Mesothelial cell of epicardium (in vitro differentiated cells): ENCODE measurements around the gene SYT14. TPM values are rescaled to one million over a fixed set of nuclear protein-coding genes. Genes with fewer than 3 reads are reported as not detected.
"Not testable (repeated sequence)": the region's sequence is repeated elsewhere in the genome, so short reads cannot be mapped to it uniquely, and the experiment has no call there.

Source experiments
- DNase-seq, 2 experiments: peaks; one replicate each; pipeline ENCODE4 v3.0.0; 2021; ENCODE audit warnings: low spot score in 2 of 2; ENCODE audit not compliant: unreplicated experiment in 2 of 2
- H3K27ac Mint-ChIP-seq: 2 replicates; pipeline ENCODE4 v1.8.0; 2021; ENCODE audit warnings: mixed read lengths
- H3K27me3 Mint-ChIP-seq: 2 replicates; pipeline ENCODE4 v1.8.0; 2021; ENCODE audit warnings: low read depth, mixed read lengths
- H3K36me3 Mint-ChIP-seq: 2 replicates; pipeline ENCODE4 v1.8.0; 2021; ENCODE audit warnings: mixed read lengths
- H3K4me1 Mint-ChIP-seq: 2 replicates; pipeline ENCODE4 v1.8.0; 2021; ENCODE audit warnings: mixed read lengths
- H3K4me3 Mint-ChIP-seq: 2 replicates; pipeline ENCODE4 v1.8.0; 2021; ENCODE audit warnings: mild to moderate bottlenecking, moderate library complexity, mixed read lengths
- H3K9me3 Mint-ChIP-seq: 2 replicates; pipeline ENCODE4 v1.8.0; 2021; ENCODE audit warnings: mixed read lengths
- total RNA-seq: library from RNA; stranded (reverse); gene quantifications from 3 replicates; pipeline ENCODE4 v1.2.1, GENCODE V29; 2021
- TF ChIP-seq, protein P1 (sequence below): fragments of 200-600 bp; sonication (generic); IDR thresholded peaks from one replicate; pipeline ENCODE4 v1.5.0; 2021; ENCODE audit warnings: antibody characterized with exemption; ENCODE audit not compliant: unreplicated experiment

SYT14 gene
- total RNA-seq, 1 donor from 2014 or later, result 1.1 TPM

DNA sequence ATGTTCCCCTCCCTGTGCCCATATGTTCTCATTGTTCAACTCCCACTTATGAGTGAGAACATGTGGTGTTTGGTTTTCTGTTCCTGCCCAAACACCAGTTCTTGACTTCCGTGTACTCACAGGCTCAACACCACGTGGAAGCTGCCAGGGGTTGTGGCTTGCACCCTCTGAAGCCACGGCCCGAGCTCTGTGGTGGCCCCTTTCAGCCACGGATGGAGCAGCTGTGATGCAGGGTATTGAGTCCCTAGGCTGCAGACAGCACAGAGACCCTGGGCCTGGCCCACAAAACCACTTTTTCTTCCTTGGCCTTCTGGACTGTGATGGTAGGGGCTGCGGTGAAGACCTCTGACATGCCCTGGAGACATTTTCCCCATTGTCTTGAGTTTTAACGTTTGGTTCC lies 111.6 kb downstream of the SYT14 start:
- H3K4me3 Mint-ChIP-seq, result no peak overlapping the region
- no peaks in the 10 kb centered on the region for H3K4me1 Mint-ChIP-seq
- DNase-seq, result no peak
- peaks cover 13% of the 10 kb centered on the region for H3K9me3 Mint-ChIP-seq
- TF ChIP-seq, protein P1, sequence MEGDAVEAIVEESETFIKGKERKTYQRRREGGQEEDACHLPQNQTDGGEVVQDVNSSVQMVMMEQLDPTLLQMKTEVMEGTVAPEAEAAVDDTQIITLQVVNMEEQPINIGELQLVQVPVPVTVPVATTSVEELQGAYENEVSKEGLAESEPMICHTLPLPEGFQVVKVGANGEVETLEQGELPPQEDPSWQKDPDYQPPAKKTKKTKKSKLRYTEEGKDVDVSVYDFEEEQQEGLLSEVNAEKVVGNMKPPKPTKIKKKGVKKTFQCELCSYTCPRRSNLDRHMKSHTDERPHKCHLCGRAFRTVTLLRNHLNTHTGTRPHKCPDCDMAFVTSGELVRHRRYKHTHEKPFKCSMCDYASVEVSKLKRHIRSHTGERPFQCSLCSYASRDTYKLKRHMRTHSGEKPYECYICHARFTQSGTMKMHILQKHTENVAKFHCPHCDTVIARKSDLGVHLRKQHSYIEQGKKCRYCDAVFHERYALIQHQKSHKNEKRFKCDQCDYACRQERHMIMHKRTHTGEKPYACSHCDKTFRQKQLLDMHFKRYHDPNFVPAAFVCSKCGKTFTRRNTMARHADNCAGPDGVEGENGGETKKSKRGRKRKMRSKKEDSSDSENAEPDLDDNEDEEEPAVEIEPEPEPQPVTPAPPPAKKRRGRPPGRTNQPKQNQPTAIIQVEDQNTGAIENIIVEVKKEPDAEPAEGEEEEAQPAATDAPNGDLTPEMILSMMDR, result no peak
- H3K36me3 Mint-ChIP-seq, result no peaks in the 10 kb centered on the region
- no peaks in the 10 kb centered on the region for H3K27me3 Mint-ChIP-seq
- no peak overlapping the region for H3K27ac Mint-ChIP-seq

DNA sequence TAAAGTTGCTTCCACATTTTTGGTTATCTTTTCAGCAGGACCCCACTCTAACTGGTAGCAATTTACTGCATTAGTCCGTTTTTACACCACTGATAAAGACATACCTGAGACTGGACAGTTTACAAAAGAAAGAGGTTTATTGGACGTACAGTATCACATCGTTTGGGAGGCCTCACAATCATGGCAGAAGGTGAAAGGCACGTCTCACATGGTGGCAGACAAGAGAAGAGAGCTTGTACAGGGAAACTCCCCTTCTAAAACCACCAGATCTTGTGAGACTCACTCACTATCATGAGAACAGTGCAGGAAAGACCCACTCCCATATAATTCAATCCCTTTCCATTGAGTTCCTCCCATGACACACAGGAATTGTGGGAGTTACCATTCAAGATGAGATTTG lies 112.5 kb downstream of the SYT14 start:
- not testable (repeated sequence) for H3K4me1 Mint-ChIP-seq, H3K27ac Mint-ChIP-seq, H3K36me3 Mint-ChIP-seq, H3K27me3 Mint-ChIP-seq, DNase-seq, H3K4me3 Mint-ChIP-seq
- peaks cover 13% of the 10 kb centered on the region for H3K9me3 Mint-ChIP-seq

DNA sequence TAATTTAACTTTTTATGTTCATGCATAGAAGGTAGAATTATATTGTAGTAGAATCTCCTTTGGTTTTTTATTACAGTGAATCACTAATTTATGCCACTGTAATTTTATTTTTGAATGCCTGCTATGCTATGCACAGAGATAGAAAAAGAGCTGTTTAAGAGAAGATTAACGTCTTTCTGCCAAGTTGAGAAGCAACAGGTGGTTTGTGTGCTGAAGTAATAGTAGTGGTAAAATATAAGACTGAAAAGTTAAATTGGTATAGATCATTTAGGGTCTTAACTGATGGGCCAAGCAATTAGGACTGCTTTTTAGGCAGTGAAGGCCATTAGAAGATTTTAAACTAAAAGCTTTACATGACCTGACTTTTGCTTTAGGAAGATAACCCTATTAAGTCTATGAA lies 115.1 kb downstream of the SYT14 start:
- Mint-ChIP-seq H3K27ac (no peak overlapping the region), H3K9me3 (peaks cover 15% of the 10 kb centered on the region), H3K36me3 (no peaks in the 10 kb centered on the region), H3K4me3 (no peak overlapping the region), H3K4me1 (no peaks in the 10 kb centered on the region), H3K27me3 (no peaks in the 10 kb centered on the region)
- TF ChIP-seq, protein P1, result no peak
- DNase-seq, result no peak

DNA sequence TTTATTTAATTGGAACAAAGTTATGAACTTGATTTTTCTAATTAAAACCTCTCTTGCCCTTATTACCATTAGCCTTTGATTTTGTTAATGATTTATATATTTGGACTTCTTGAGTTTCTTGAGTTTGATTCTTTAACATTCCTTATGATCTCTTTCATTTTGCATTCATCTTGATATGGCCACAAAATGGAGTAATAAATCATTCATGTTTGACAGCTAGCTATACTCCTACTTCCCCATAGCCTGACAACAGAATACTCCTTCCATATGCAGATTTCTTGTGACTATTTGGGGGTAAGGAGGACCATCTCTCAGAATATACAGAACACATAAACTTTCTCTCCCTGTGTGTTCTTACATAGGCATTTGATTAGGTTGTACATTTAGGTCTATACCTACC lies 119.6 kb downstream of the SYT14 start:
- H3K27me3 Mint-ChIP-seq, result no peaks in the 10 kb centered on the region
- no peak overlapping the region for H3K27ac Mint-ChIP-seq
- peaks cover 2% of the 10 kb centered on the region for H3K4me1 Mint-ChIP-seq
- H3K9me3 Mint-ChIP-seq, result peaks cover 3% of the 10 kb centered on the region
- H3K36me3 Mint-ChIP-seq, result no peaks in the 10 kb centered on the region
- H3K4me3 Mint-ChIP-seq, result no peak overlapping the region
- TF ChIP-seq, protein P1, result no peak
- no peak for DNase-seq

DNA sequence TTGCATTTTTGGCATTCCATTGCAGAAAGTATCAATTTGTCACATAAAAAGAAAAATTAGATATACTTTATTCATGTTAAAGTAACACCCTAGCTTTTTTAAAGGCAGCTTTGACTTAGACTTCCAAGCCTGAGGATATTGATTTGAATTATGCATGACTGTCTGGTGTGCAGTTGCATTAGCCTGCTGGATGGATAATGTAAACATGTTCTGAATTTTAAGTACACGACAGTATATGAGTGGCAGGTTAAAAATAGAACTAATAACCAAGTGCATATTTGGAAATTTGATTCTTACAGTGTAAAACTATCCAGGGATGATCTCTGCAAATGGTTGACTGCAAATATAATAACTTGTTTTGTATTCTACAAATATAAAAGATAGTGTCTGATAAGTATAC lies 124.0 kb downstream of the SYT14 start:
- DNase-seq, result no peak
- TF ChIP-seq, protein P1, result no peak
- Mint-ChIP-seq H3K36me3 (no peaks in the 10 kb centered on the region), H3K4me3 (no peak overlapping the region), H3K27me3 (no peaks in the 10 kb centered on the region), H3K27ac (no peak overlapping the region), H3K9me3 (peaks cover 7% of the 10 kb centered on the region), H3K4me1 (peaks cover 2% of the 10 kb centered on the region)

DNA sequence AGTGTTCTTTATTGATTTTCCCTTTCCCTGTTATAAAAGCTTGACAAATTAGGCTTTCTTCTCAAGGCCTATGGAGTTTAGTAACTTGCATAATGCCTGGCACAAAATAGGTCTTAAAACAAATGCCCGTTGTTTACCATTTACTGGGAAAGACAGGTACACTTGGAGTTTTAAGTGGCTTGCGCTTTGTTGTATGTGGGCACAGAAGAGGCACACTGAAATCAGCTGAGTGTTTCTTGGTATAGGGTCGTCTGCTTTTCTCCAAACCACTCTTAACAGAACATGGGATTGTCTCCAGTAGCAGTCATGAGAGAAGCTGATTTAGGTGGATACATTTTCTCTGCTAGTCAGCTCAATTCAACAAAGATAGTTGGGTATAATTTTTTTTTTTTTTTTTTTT lies 132.5 kb downstream of the SYT14 start:
- no peak for DNase-seq
- Mint-ChIP-seq H3K4me3 (no peak overlapping the region), H3K9me3 (peaks cover 10% of the 10 kb centered on the region), H3K27me3 (no peaks in the 10 kb centered on the region), H3K4me1 (peaks cover 6% of the 10 kb centered on the region), H3K27ac (no peak overlapping the region), H3K36me3 (no peaks in the 10 kb centered on the region)
- TF ChIP-seq, protein P1, result no peak
